HG03196 (cell line): ENCODE data around the gene CD22.
"Not testable (repeated sequence)": the region's sequence is repeated elsewhere in the genome, so short reads cannot be mapped to it uniquely, and the experiment has no call there.

ENCODE experiments used
- ATAC-seq: cut with Tn5 transposase; IDR thresholded peaks from one replicate; pipeline ENCODE4 v1.9.1; 2021; ENCODE audit not compliant: unreplicated experiment

The CD22 gene

GRCh38 chr19:35357867-35358573 is 29.0 kb downstream of the CD22 start, which contains the start of gene FFAR3:
FFAR3 (plus strand) TSS chr19:35358460; CDS start chr19:35358891, 431 bp downstream.
- no peak for ATAC-seq

GRCh38 chr19:35358834-35359233 is 29.8 kb downstream of the CD22 start:
- ATAC-seq = not testable (repeated sequence)

GRCh38 chr19:35359395-35359794 is 30.4 kb downstream of the CD22 start:
- ATAC-seq = not testable (repeated sequence)

GRCh38 chr19:35360081-35360480 is 31.1 kb downstream of the CD22 start:
- ATAC-seq = not testable (repeated sequence)

GRCh38 chr19:35360880-35361420 is 32.0 kb downstream of the CD22 start:
- no peak for ATAC-seq

GRCh38 chr19:35362261-35363000 is 33.4 kb downstream of the CD22 start:
- no peak for ATAC-seq

- no peak for ATAC-seq
These were observed 34.1 kb downstream of the CD22 start for GRCh38 chr19:35363001-35363590.

- ATAC-seq = no peak
These were observed 34.9 kb downstream of the CD22 start for GRCh38 chr19:35363711-35364425.

GRCh38 chr19:35365303-35365702 is 36.3 kb downstream of the CD22 start:
- ATAC-seq = no peak

GRCh38 chr19:35368378-35368777 is 39.4 kb downstream of the CD22 start:
- ATAC-seq = no peak

- no peak for ATAC-seq
These were observed 40.5 kb downstream of the CD22 start for GRCh38 chr19:35369522-35369921.

- no peak for ATAC-seq
These were observed 41.7 kb downstream of the CD22 start, which contains the start of gene GPR42 for GRCh38 chr19:35370722-35371121. GPR42 (plus strand) TSS chr19:35371068; CDS start chr19:35371360, 292 bp downstream.

GRCh38 chr19:35373492-35373891 is 44.5 kb downstream of the CD22 start:
- no peak for ATAC-seq

- ATAC-seq = not testable (repeated sequence)
These were observed 45.0 kb downstream of the CD22 start for GRCh38 chr19:35374031-35374430.

- ATAC-seq = no peak
These were observed 46.7 kb downstream of the CD22 start for GRCh38 chr19:35375505-35376307.

- ATAC-seq = no peak
These were observed 48.7 kb downstream of the CD22 start for GRCh38 chr19:35377656-35378055.

- ATAC-seq = no peak
These were observed 49.4 kb downstream of the CD22 start for GRCh38 chr19:35378356-35378755.

- not testable (repeated sequence) for ATAC-seq
These were observed 50.6 kb downstream of the CD22 start for GRCh38 chr19:35379545-35379944.

- no peak for ATAC-seq
These were observed 51.0 kb downstream of the CD22 start for GRCh38 chr19:35379992-35380391.
